ENCODE data around the gene ASTN2. TPM values are rescaled to one million over a fixed set of nuclear protein-coding genes. Genes with fewer than 3 reads are reported as not detected.

The ASTN2 gene
- polyA plus RNA-seq, 1 donor from 2014 or later: 6.8 TPM

- no peaks in the 10 kb centered on the region for H3F3A ChIP-seq (ENCODE audit: insufficient read depth, low read length, poor library complexity, severe bottlenecking)
- TF ChIP-seq RAD21 (conservative IDR thresholded peaks at IDR 0.05): no peak
- H2AFZ ChIP-seq (ENCODE audit: low read depth, low read length): no peak overlapping the region
- no peaks in the 10 kb centered on the region for H3K36me3 ChIP-seq (ENCODE audit: insufficient read depth, low read length)
- H3K4me3 ChIP-seq (ENCODE audit: low read length): no peak overlapping the region
- H4K20me1 ChIP-seq (ENCODE audit: insufficient read depth): no peaks in the 10 kb centered on the region
- no peaks in the 10 kb centered on the region for H3K27me3 ChIP-seq (ENCODE audit: insufficient read depth, low read depth, low read length)
- H3K9me2 ChIP-seq (ENCODE audit: insufficient read depth, low read length): no peaks in the 10 kb centered on the region
- H3K27ac ChIP-seq (ENCODE audit: low read length): no peak overlapping the region
- no peaks in the 10 kb centered on the region for H3K9me3 ChIP-seq (ENCODE audit: low read length)
- H3K9ac ChIP-seq (ENCODE audit: low read length): no peak overlapping the region
- no peak overlapping the region for H3K4me2 ChIP-seq (ENCODE audit: low read length)
- no peaks in the 10 kb centered on the region for H3K79me2 ChIP-seq (replicated peaks; ENCODE audit: insufficient read depth, low read length)
Measured at GRCh38 chr9:117092582-117092981, 322.3 kb downstream of the ASTN2 start.

- no peaks in the 10 kb centered on the region for H3K79me2 ChIP-seq (replicated peaks; ENCODE audit: insufficient read depth, low read length)
- TF ChIP-seq EZH2 (IDR thresholded peaks at IDR 0.05; ENCODE audit: borderline replicate concordance, insufficient read depth, low read length, poor library complexity, severe bottlenecking): no peak
- TF ChIP-seq EP300 (conservative IDR thresholded peaks at IDR 0.05; ENCODE audit: poor library complexity, severe bottlenecking): no peak
- no peak for TF ChIP-seq REST (IDR thresholded peaks at IDR 0.05; ENCODE audit: borderline replicate concordance)
- no peak for TF ChIP-seq MXI1 (conservative IDR thresholded peaks at IDR 0.05; ENCODE audit: poor library complexity, severe bottlenecking)
- TF ChIP-seq POLR2AphosphoS5 (IDR thresholded peaks at IDR 0.05): no peak
- H4K20me1 ChIP-seq (ENCODE audit: insufficient read depth): no peaks in the 10 kb centered on the region
- no peak overlapping the region for H3K9ac ChIP-seq (ENCODE audit: low read length)
- no peaks in the 10 kb centered on the region for H3F3A ChIP-seq (ENCODE audit: insufficient read depth, low read length, poor library complexity, severe bottlenecking)
- no peaks in the 10 kb centered on the region for H3K27me3 ChIP-seq (ENCODE audit: insufficient read depth, low read depth, low read length)
- H3K27ac ChIP-seq (ENCODE audit: low read length): no peak overlapping the region
- H3K4me2 ChIP-seq (ENCODE audit: low read length): no peak overlapping the region
- H3K9me2 ChIP-seq (ENCODE audit: insufficient read depth, low read length): no peaks in the 10 kb centered on the region
- H3K4me3 ChIP-seq (ENCODE audit: low read length): no peak overlapping the region
- no peak overlapping the region for H2AFZ ChIP-seq (ENCODE audit: low read depth, low read length)
- no peaks in the 10 kb centered on the region for H3K36me3 ChIP-seq (ENCODE audit: insufficient read depth, low read length)
- H3K9me3 ChIP-seq (ENCODE audit: low read length): no peaks in the 10 kb centered on the region
Measured at GRCh38 chr9:117091529-117091928, 323.3 kb downstream of the ASTN2 start.

GRCh38 chr9:117088786-117089185, 326.1 kb downstream of the ASTN2 start:
- no peaks in the 10 kb centered on the region for H3K9me3 ChIP-seq (ENCODE audit: low read length)
- no peaks in the 10 kb centered on the region for H3F3A ChIP-seq (ENCODE audit: insufficient read depth, low read length, poor library complexity, severe bottlenecking)
- no peak overlapping the region for H3K4me2 ChIP-seq (ENCODE audit: low read length)
- no peak overlapping the region for H3K27ac ChIP-seq (ENCODE audit: low read length)
- no peak overlapping the region for H3K4me3 ChIP-seq (ENCODE audit: low read length)
- no peaks in the 10 kb centered on the region for H3K9me2 ChIP-seq (ENCODE audit: insufficient read depth, low read length)
- no peak overlapping the region for H2AFZ ChIP-seq (ENCODE audit: low read depth, low read length)
- TF ChIP-seq RAD21 (conservative IDR thresholded peaks at IDR 0.05) (no peak), EP300 (conservative IDR thresholded peaks at IDR 0.05; ENCODE audit: poor library complexity, severe bottlenecking) (no peak), SMC3 (conservative IDR thresholded peaks at IDR 0.05; ENCODE audit: poor library complexity) (no peak), MXI1 (conservative IDR thresholded peaks at IDR 0.05; ENCODE audit: poor library complexity, severe bottlenecking) (no peak), POLR2AphosphoS5 (IDR thresholded peaks at IDR 0.05) (no peak), CTCF (IDR thresholded peaks at IDR 0.05; ENCODE audit: poor library complexity, severe bottlenecking) (no peak), REST (IDR thresholded peaks at IDR 0.05; ENCODE audit: borderline replicate concordance) (no peak), EZH2 (IDR thresholded peaks at IDR 0.05; ENCODE audit: borderline replicate concordance, insufficient read depth, low read length, poor library complexity, severe bottlenecking) (no peak), TAF1 (IDR thresholded peaks at IDR 0.05; ENCODE audit: low read depth) (no peak)
- H3K9ac ChIP-seq (ENCODE audit: low read length): no peak overlapping the region
- H4K20me1 ChIP-seq (ENCODE audit: insufficient read depth): no peaks in the 10 kb centered on the region
- H3K79me2 ChIP-seq (replicated peaks; ENCODE audit: insufficient read depth, low read length): no peaks in the 10 kb centered on the region
- no peaks in the 10 kb centered on the region for H3K27me3 ChIP-seq (ENCODE audit: insufficient read depth, low read depth, low read length)
- no peaks in the 10 kb centered on the region for H3K36me3 ChIP-seq (ENCODE audit: insufficient read depth, low read length)
